GM23338 (cell line): ENCODE measurements around the gene SSR4. TPM values are rescaled to one million over a fixed set of nuclear protein-coding genes. Genes with fewer than 3 reads are reported as not detected.

Source experiments
- ATAC-seq: fragments of 200-7000 bp; cut with Tn5 transposase; 3 replicates; pipeline ENCODE4 v1.9.1; 2020
- DNase-seq: peaks from one replicate; pipeline ENCODE4 v3.0.0-alpha.2; 2015; ENCODE audit warnings: low spot score
- H2AFZ ChIP-seq: fragments of 200-600 bp; sonication (generic); 2 replicates; pipeline ENCODE4 v1.8.0; 2016; ENCODE audit warnings: antibody characterized with exemption, mild to moderate bottlenecking, moderate library complexity
- H3F3A ChIP-seq: fragments of 200-600 bp; sonication (generic); replicated peaks from 2 replicates; pipeline ENCODE4 v1.8.0; 2017; ENCODE audit warnings: antibody characterized with exemption, mixed run types, low read depth
- H3K27ac ChIP-seq: fragments of 200-600 bp; sonication (generic); 2 replicates; pipeline ENCODE4 v1.6.1; 2016; ENCODE audit warnings: low read depth
- H3K27me3 ChIP-seq: fragments of 200-600 bp; sonication (generic); 2 replicates; pipeline ENCODE4 v1.8.0; 2016; ENCODE audit warnings: mild to moderate bottlenecking, mixed run types, moderate library complexity; ENCODE audit not compliant: insufficient read depth
- H3K36me3 ChIP-seq: fragments of 200-600 bp; sonication (generic); 2 replicates; pipeline ENCODE4 v1.8.0; 2016; ENCODE audit warnings: mild to moderate bottlenecking; ENCODE audit not compliant: insufficient read depth
- H3K4me1 ChIP-seq: fragments of 200-600 bp; sonication (generic); 2 replicates; pipeline ENCODE4 v1.8.0; 2016; ENCODE audit warnings: mild to moderate bottlenecking, moderate library complexity; ENCODE audit not compliant: insufficient read depth
- H3K4me2 ChIP-seq: fragments of 200-600 bp; sonication (generic); 2 replicates; pipeline ENCODE4 v1.7.1; 2017; ENCODE audit warnings: mixed run types
- H3K4me3 ChIP-seq: fragments of 200-600 bp; sonication (generic); 2 replicates; pipeline ENCODE4 v1.6.1; 2016; ENCODE audit warnings: mixed run types
- H3K79me2 ChIP-seq: fragments of 200-600 bp; sonication (generic); replicated peaks from 2 replicates; pipeline ENCODE4 v1.8.0; 2017; ENCODE audit warnings: mild to moderate bottlenecking; ENCODE audit not compliant: insufficient read depth
- H3K9me2 ChIP-seq: fragments of 200-600 bp; sonication (generic); 2 replicates; pipeline ENCODE4 v1.8.0; 2017; ENCODE audit not compliant: insufficient read depth
- H4K20me1 ChIP-seq: fragments of 200-600 bp; sonication (generic); replicated peaks from 2 replicates; pipeline ENCODE4 v1.8.0; 2017; ENCODE audit warnings: mild to moderate bottlenecking; ENCODE audit not compliant: insufficient read depth
- H3K27ac Mint-ChIP-seq: 2 replicates; pipeline ENCODE4 v1.8.0; 2020; ENCODE audit warnings: inconsistent platforms, mild to moderate bottlenecking, moderate library complexity, mixed read lengths
- H3K27me3 Mint-ChIP-seq: 3 replicates; pipeline ENCODE4 v1.8.0; 2022; ENCODE audit warnings: low read depth, mild to moderate bottlenecking, moderate library complexity, mixed read lengths, inconsistent platforms; ENCODE audit not compliant: insufficient read depth, poor library complexity
- H3K36me3 Mint-ChIP-seq: 3 replicates; pipeline ENCODE4 v1.8.0; 2021; ENCODE audit warnings: low read depth, mild to moderate bottlenecking, inconsistent platforms, moderate library complexity, mixed read lengths
- H3K4me1 Mint-ChIP-seq: 3 replicates; pipeline ENCODE4 v1.8.0; 2020; ENCODE audit warnings: mild to moderate bottlenecking, inconsistent platforms, mixed read lengths
- H3K4me3 Mint-ChIP-seq: 3 replicates; pipeline ENCODE4 v1.8.0; 2021; ENCODE audit warnings: moderate library complexity, mild to moderate bottlenecking, inconsistent platforms, mixed read lengths
- H3K9me3 Mint-ChIP-seq: 3 replicates; pipeline ENCODE4 v1.8.0; 2020; ENCODE audit warnings: moderate library complexity, mild to moderate bottlenecking, inconsistent platforms, mixed read lengths
- CREB1 ChIP-seq: fragments of 250-450 bp; sonication (Bioruptor Pico); IDR thresholded peaks from 2 replicates; pipeline ENCODE4 v1.5.0; 2020; ENCODE audit warnings: low read depth, mild to moderate bottlenecking, moderate library complexity
- CTCF ChIP-seq, 2 experiments: fragments of 200-600 bp in 1 of 2; sonication (generic) in 1 of 2; conservative IDR thresholded peaks; 2 replicates each; pipeline versions ENCODE4 v1.5.1 to v1.6.1; 2016 to 2017; ENCODE audit warnings: antibody characterized with exemption in 2 of 2, low read depth in 2 of 2, mild to moderate bottlenecking in 2 of 2, moderate library complexity in 1 of 2
- EZH2 ChIP-seq: fragments of 200-600 bp; sonication (generic); IDR thresholded peaks from one replicate; pipeline ENCODE4 v1.8.0; 2017; ENCODE audit warnings: antibody characterized with exemption, mild to moderate bottlenecking, low read depth; ENCODE audit not compliant: unreplicated experiment
- EZH2phosphoT487 ChIP-seq: fragments of 200-600 bp; sonication (generic); IDR thresholded peaks from one replicate; pipeline ENCODE4 v1.8.1; 2018; ENCODE audit warnings: antibody characterized with exemption; ENCODE audit not compliant: unreplicated experiment
- JUNB ChIP-seq: IDR thresholded peaks from one replicate; pipeline ENCODE4 v1.6.1; 2016; ENCODE audit warnings: antibody characterized with exemption; ENCODE audit not compliant: unreplicated experiment
- NANOG ChIP-seq: IDR thresholded peaks from 2 replicates; pipeline ENCODE4 v1.6.1; 2016; ENCODE audit warnings: antibody characterized with exemption, borderline replicate concordance
- POLR2AphosphoS5 ChIP-seq: IDR thresholded peaks from 2 replicates; pipeline ENCODE4 v1.6.1; 2016; ENCODE audit warnings: antibody characterized with exemption, low read depth
- REST ChIP-seq: IDR thresholded peaks from one replicate; pipeline ENCODE4 v1.6.1; 2018; ENCODE audit warnings: antibody characterized with exemption; ENCODE audit not compliant: unreplicated experiment
- STAT1 ChIP-seq: IDR thresholded peaks from one replicate; pipeline ENCODE4 v1.6.1; 2016; ENCODE audit warnings: antibody characterized with exemption; ENCODE audit not compliant: unreplicated experiment
- ZNF114 ChIP-seq: fragments of 250-450 bp; sonication (Bioruptor Pico); IDR thresholded peaks from 2 replicates; pipeline ENCODE4 v1.5.0; 2020; ENCODE audit warnings: mild to moderate bottlenecking, moderate library complexity
- ZNF331 ChIP-seq: fragments of 250-450 bp; sonication (Bioruptor Pico); IDR thresholded peaks from 2 replicates; pipeline ENCODE4 v1.5.0; 2020; ENCODE audit warnings: low read depth, mild to moderate bottlenecking, moderate library complexity
- ZNF462 ChIP-seq: fragments of 250-450 bp; sonication (Bioruptor Pico); IDR thresholded peaks from 2 replicates; pipeline ENCODE4 v1.5.0; 2020; ENCODE audit warnings: mild to moderate bottlenecking, moderate library complexity
- polyA plus RNA-seq: library from polyadenylated mRNA; unstranded; fragments of >200 nt; fragmentation: Nextera tagmentation; extraction: Ambion mirVana; gene quantifications from 2 replicates; pipeline ENCODE4 v1.2.1, GENCODE V29; 2016
- total RNA-seq: library from RNA; depleted of rRNA; stranded (reverse); fragments of >200 nt; shearing (Covaris generic); gene quantifications from 2 replicates; pipeline ENCODE4 v1.2.3, GENCODE V29; 2014
- TF ChIP-seq, protein P1 (sequence below): IDR thresholded peaks from 2 replicates; pipeline ENCODE4 v1.6.1; 2016; ENCODE audit warnings: antibody characterized with exemption

Gene SSR4
- total and polyA plus RNA-seq, 2 experiments from 2014 or later = 107 to 352 TPM

GRCh38 chrX:153783378-153784013 is 11.0 kb upstream of the SSR4 start:
- Histone ChIP-seq H3K36me3 (no peaks in the 10 kb centered on the region), H3K4me3 (no peak overlapping the region), H3K4me2 (no peak overlapping the region), H3K9me2 (no peaks in the 10 kb centered on the region), H3K4me1 (no peaks in the 10 kb centered on the region), H2AFZ (no peak overlapping the region), H4K20me1 (no peaks in the 10 kb centered on the region), H3K27ac (no peak overlapping the region), H3F3A (no peaks in the 10 kb centered on the region), H3K27me3 (no peaks in the 10 kb centered on the region), H3K79me2 (no peaks in the 10 kb centered on the region)
- Mint-ChIP-seq H3K4me1 (peaks cover 7% of the 10 kb centered on the region; the same call in 2 of the 3 replicates), H3K36me3 (peaks cover 3% of the 10 kb centered on the region; the same call in 1 of the 3 replicates), H3K27me3 (peaks cover 7% of the 10 kb centered on the region), H3K9me3 (no peaks in the 10 kb centered on the region), H3K4me3 (no peak overlapping the region), H3K27ac (no peak overlapping the region)
- ATAC-seq (no peak), DNase-seq (no peak)
- TF ChIP-seq ZNF114 (CRISPR knock-in tag) (no peak), POLR2AphosphoS5 (no peak), NANOG (no peak), REST (no peak), CTCF (conservative IDR thresholded peaks at IDR 0.05; ENCODE audit: low read depth in 2 of 2) (no peak), EZH2phosphoT487 (no peak), JUNB (no peak), EZH2 (no peak), ZNF331 (CRISPR knock-in tag) (no peak), CREB1 (CRISPR knock-in tag) (no peak), ZNF462 (CRISPR knock-in tag) (no peak), STAT1 (no peak)
- TF ChIP-seq, protein P1, sequence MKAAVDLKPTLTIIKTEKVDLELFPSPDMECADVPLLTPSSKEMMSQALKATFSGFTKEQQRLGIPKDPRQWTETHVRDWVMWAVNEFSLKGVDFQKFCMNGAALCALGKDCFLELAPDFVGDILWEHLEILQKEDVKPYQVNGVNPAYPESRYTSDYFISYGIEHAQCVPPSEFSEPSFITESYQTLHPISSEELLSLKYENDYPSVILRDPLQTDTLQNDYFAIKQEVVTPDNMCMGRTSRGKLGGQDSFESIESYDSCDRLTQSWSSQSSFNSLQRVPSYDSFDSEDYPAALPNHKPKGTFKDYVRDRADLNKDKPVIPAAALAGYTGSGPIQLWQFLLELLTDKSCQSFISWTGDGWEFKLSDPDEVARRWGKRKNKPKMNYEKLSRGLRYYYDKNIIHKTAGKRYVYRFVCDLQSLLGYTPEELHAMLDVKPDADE = no peak
